Measurements from ENCODE around the gene BLOC1S4.

Gene BLOC1S4

DNA sequence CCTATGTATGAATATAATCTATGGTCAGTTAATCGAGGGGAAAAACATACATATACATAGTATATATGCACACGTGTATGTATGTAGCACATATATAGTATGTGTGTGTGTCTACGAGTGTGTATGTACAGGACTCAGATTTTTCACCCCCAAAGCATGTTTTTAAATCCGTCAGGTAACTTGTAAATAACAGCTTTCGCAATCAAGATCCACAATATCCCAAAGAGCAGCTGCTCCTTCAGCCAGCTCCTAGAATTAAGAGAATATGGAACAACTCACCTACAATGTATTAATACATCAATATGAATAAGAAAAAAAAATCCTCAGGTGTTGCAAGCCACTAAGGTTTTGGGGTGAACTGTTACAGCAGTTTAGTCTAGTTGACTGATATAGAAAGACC lies 9.8 kb upstream of the BLOC1S4 start:
- TF ChIP-seq POLR2A (IDR thresholded peaks at IDR 0.05; ENCODE audit: low read depth, low read length) (no peak), POLR2AphosphoS5 (IDR thresholded peaks at IDR 0.05; ENCODE audit: low read depth, low read length) (no peak), TAF1 (IDR thresholded peaks at IDR 0.05; ENCODE audit: borderline replicate concordance, low read depth, low read length) (no peak)
- FAIRE-seq, result no peak
- DNase-seq (ENCODE audit: insufficient read length), result no peak

DNA sequence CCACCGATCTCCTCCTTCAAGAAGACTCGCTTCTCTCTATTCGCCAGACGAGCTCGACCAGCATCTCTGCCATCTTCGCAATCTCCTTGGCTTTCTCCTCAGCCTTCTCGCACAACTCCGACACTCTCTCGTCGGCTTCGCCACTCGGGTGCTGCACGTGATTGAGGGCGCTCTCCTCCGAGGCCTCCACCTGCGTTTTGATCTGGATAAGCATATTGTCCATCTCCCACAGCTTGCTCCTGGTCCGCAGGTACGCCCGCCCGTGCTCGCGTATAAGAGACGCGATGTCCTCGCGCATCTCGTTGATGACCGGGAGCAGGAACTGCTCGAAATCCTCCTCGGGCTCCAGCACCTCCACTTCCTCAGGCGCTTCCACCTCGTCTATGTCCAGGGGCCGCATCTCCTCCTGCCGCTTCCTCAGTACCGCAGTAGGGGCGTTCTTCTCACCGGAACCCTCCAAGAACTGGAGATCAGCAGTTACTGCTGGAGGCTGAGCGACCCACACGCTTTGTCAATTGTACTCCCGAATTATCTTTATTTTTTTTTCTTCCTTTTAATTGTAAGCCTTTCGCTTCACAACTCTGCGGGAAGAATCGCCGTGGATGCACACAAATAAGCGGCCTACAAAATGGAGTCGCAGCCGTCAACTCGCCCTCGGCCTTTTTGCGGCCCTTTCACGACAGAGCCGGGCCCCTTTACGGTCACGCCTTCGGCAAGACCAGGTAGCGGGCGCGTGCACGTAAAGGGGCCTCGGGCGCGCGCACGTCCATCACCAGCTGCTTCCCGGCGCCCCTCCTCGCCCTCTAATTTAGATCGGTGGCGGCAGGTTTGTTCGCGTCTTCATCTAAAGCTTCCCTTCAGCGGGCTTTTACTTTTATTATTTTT lies 6.5 kb upstream of the BLOC1S4 start, which contains the start of gene MRFAP1L1:
MRFAP1L1 (minus strand) TSS at position 636 of the 885 bp plus-strand sequence; CDS start at position 400, 236 bp downstream.
- TF ChIP-seq TAF1 (IDR thresholded peaks at IDR 0.05; ENCODE audit: borderline replicate concordance, low read depth, low read length), result peak; percentile 88
- TF ChIP-seq POLR2AphosphoS5 (IDR thresholded peaks at IDR 0.05; ENCODE audit: low read depth, low read length), result peak; percentile 44; the same call in 1 of the 2 replicates
- TF ChIP-seq POLR2A (IDR thresholded peaks at IDR 0.05; ENCODE audit: low read depth, low read length), result peak; percentile 66; the same call in 1 of the 2 replicates
- peak; percentile 97 for FAIRE-seq
- DNase-seq (ENCODE audit: insufficient read length), result peak; percentile 79

GRCh38 chr4:6710282-6710681 lies 5.7 kb upstream of the BLOC1S4 start:
- TF ChIP-seq POLR2A (IDR thresholded peaks at IDR 0.05; ENCODE audit: low read depth, low read length), result no peak
- no peak for TF ChIP-seq POLR2AphosphoS5 (IDR thresholded peaks at IDR 0.05; ENCODE audit: low read depth, low read length)
- TF ChIP-seq TAF1 (IDR thresholded peaks at IDR 0.05; ENCODE audit: borderline replicate concordance, low read depth, low read length), result no peak
- DNase-seq (ENCODE audit: insufficient read length) (no peak), FAIRE-seq (peak; percentile 24)

DNA sequence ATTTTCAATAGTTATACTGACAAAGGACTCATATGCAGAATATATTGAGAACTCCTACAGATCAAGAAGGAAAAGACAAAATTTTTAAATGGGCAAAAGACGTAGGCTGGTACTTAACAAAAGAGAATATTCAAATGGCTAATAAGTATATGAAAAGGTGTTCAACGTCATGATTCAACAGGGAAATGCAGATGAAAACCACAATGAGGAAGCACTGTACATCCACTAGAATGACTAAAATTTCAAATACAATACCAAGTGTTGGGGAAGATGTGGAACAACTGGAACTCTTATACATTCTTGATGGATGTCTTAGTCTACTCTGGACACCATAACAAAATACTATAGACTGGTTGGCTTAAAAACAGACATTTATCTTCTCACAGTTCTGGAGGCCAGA lies 5.0 kb upstream of the BLOC1S4 start:
- FAIRE-seq, result no peak
- DNase-seq (ENCODE audit: insufficient read length), result no peak
- TF ChIP-seq TAF1 (IDR thresholded peaks at IDR 0.05; ENCODE audit: borderline replicate concordance, low read depth, low read length) (no peak), POLR2AphosphoS5 (IDR thresholded peaks at IDR 0.05; ENCODE audit: low read depth, low read length) (no peak), POLR2A (IDR thresholded peaks at IDR 0.05; ENCODE audit: low read depth, low read length) (no peak)

GRCh38 chr4:6714954-6715353 lies 1.0 kb upstream of the BLOC1S4 start:
- DNase-seq (ENCODE audit: insufficient read length) (no peak), FAIRE-seq (no peak)
- no peak for TF ChIP-seq POLR2AphosphoS5 (IDR thresholded peaks at IDR 0.05; ENCODE audit: low read depth, low read length)
- TF ChIP-seq TAF1 (IDR thresholded peaks at IDR 0.05; ENCODE audit: borderline replicate concordance, low read depth, low read length), result no peak
- no peak for TF ChIP-seq POLR2A (IDR thresholded peaks at IDR 0.05; ENCODE audit: low read depth, low read length)

GRCh38 chr4:6715704-6716017 lies 313 bp upstream of the BLOC1S4 start:
- FAIRE-seq (no peak), DNase-seq (ENCODE audit: insufficient read length) (no peak)
- no peak for TF ChIP-seq POLR2A (IDR thresholded peaks at IDR 0.05; ENCODE audit: low read depth, low read length)
- no peak for TF ChIP-seq TAF1 (IDR thresholded peaks at IDR 0.05; ENCODE audit: borderline replicate concordance, low read depth, low read length)
- no peak for TF ChIP-seq POLR2AphosphoS5 (IDR thresholded peaks at IDR 0.05; ENCODE audit: low read depth, low read length)

- DNase-seq (ENCODE audit: insufficient read length) (no peak), FAIRE-seq (no peak)
- TF ChIP-seq POLR2AphosphoS5 (IDR thresholded peaks at IDR 0.05; ENCODE audit: low read depth, low read length), result no peak
Measured at GRCh38 chr4:6716958-6717655, 1.1 kb downstream of the BLOC1S4 start.

DNA sequence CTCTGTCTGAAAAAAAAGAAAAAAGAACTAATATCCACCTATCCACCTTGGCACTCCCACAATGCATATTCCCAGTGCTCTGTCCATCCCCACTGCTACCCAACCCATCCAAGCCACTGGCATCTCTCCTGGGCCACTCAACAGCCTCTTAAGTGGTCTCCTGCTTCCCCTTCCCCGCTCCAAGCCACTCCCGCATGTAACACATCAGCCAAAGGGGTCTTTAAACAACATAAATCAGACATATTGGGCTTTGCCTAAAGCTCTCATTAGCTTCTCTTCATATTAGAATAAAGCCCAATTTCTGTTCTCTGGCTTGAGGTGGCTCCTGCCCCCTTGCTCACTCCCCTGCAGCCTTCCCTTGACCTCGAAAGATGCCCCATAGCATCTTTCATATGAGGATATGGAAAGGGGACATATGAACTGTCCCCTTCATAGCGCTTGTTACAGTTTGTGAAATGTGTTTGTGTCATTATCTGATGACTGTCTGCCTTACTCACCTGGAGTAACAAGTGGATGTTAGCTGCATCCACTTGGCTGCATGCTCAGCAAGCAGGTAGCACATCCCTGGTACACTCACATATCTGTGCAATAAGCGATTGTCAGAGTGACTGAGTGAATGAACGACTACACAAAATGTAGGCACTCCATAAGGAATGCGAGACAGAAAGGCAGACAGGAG lies 3.1 kb downstream of the BLOC1S4 start:
- TF ChIP-seq TAF1 (IDR thresholded peaks at IDR 0.05; ENCODE audit: borderline replicate concordance, low read depth, low read length), result no peak
- no peak for TF ChIP-seq POLR2AphosphoS5 (IDR thresholded peaks at IDR 0.05; ENCODE audit: low read depth, low read length)
- no peak for TF ChIP-seq POLR2A (IDR thresholded peaks at IDR 0.05; ENCODE audit: low read depth, low read length)
- DNase-seq (ENCODE audit: insufficient read length), result no peak
- no peak for FAIRE-seq

DNA sequence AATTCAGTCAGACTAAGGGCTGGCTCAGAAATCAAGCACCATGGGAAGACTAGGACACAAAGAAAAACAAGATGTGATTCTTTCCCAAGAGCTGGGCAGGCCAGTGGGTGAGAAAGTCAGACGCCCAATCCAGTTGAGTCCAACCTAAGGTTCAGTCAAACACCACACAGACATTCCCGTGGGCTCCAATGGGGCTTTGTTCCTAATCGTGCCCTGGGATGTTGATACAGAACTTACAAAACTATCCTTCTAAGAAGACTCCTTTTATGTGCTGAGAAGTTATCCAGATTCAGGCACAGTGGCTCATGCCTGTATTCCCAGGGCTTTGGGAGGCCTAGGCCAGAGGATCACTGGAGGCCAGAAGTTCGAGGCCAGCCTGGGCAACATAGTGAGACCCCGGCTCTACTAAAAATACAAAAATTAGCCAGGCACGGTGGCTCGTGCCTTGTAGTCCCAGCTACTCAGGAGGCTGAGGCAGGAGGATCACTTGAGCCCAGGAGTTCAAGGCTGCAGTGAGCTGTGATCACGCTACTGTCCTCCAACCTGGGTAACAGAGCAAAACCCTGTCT lies 3.7 kb downstream of the BLOC1S4 start:
- no peak for FAIRE-seq
- no peak for TF ChIP-seq TAF1 (IDR thresholded peaks at IDR 0.05; ENCODE audit: borderline replicate concordance, low read depth, low read length)
- TF ChIP-seq POLR2AphosphoS5 (IDR thresholded peaks at IDR 0.05; ENCODE audit: low read depth, low read length), result no peak
- no peak for TF ChIP-seq POLR2A (IDR thresholded peaks at IDR 0.05; ENCODE audit: low read depth, low read length)
- DNase-seq (ENCODE audit: insufficient read length), result no peak

- FAIRE-seq, result peak; percentile 86
- peak; percentile 87 for DNase-seq (ENCODE audit: insufficient read length)
- TF ChIP-seq POLR2A (IDR thresholded peaks at IDR 0.05; ENCODE audit: low read depth, low read length), result no peak
- TF ChIP-seq TAF1 (IDR thresholded peaks at IDR 0.05; ENCODE audit: borderline replicate concordance, low read depth, low read length), result no peak
- TF ChIP-seq POLR2AphosphoS5 (IDR thresholded peaks at IDR 0.05; ENCODE audit: low read depth, low read length), result no peak
Measured at GRCh38 chr4:6720202-6720699, 4.3 kb downstream of the BLOC1S4 start.

- DNase-seq (ENCODE audit: insufficient read length), result no peak
- TF ChIP-seq TAF1 (IDR thresholded peaks at IDR 0.05; ENCODE audit: borderline replicate concordance, low read depth, low read length) (no peak), POLR2A (IDR thresholded peaks at IDR 0.05; ENCODE audit: low read depth, low read length) (no peak), POLR2AphosphoS5 (IDR thresholded peaks at IDR 0.05; ENCODE audit: low read depth, low read length) (no peak)
- no peak for FAIRE-seq
Measured at GRCh38 chr4:6721121-6721520, 5.1 kb downstream of the BLOC1S4 start.
